Liver (tissue), 9 donors: ENCODE data around the gene FBXO47. TPM values are rescaled to one million over a fixed set of nuclear protein-coding genes. Genes with fewer than 3 reads are reported as not detected.

Experiments used
- DNase-seq: peaks from one replicate; pipeline ENCODE4 v3.0.0-alpha.2; 2017; ENCODE audit warnings: low spot score
- H3K27ac ChIP-seq, 2 donors: one replicate each; pipeline ENCODE4 v1.7.0; 2013; ENCODE audit warnings: inconsistent platforms in 2 of 2, low read length in 2 of 2, control low read depth in 1 of 2, low read depth in 1 of 2, mild to moderate bottlenecking in 1 of 2
- H3K27me3 ChIP-seq, 4 donors: one replicate each; pipeline versions ENCODE4 v1.6.1 to v1.7.0; 2013; ENCODE audit warnings: low read length in 3 of 4, inconsistent platforms in 1 of 4, mild to moderate bottlenecking in 1 of 4, moderate library complexity in 1 of 4; ENCODE audit not compliant: control insufficient read depth in 4 of 4, insufficient read depth in 4 of 4
- H3K36me3 ChIP-seq, 4 donors: one replicate each; pipeline versions ENCODE4 v1.6.1 to v1.7.0; 2013; ENCODE audit warnings: low read length in 3 of 4, mild to moderate bottlenecking in 3 of 4, low read depth in 1 of 4, moderate library complexity in 1 of 4; ENCODE audit not compliant: control insufficient read depth in 4 of 4, insufficient read depth in 3 of 4
- H3K4me1 ChIP-seq, 4 donors: one replicate each; pipeline versions ENCODE4 v1.6.1 to v1.7.0; 2013; ENCODE audit warnings: low read length in 3 of 4, mild to moderate bottlenecking in 3 of 4, moderate library complexity in 1 of 4; ENCODE audit not compliant: control insufficient read depth in 4 of 4, insufficient read depth in 4 of 4
- H3K4me3 ChIP-seq, 3 donors: one replicate each; pipeline versions ENCODE4 v1.6.1 to v1.7.0; 2013; ENCODE audit warnings: low read length in 3 of 3, control low read depth in 1 of 3, low read depth in 1 of 3, mild to moderate bottlenecking in 1 of 3
- H3K9ac ChIP-seq, 2 donors: one replicate each; pipeline ENCODE4 v1.7.0; 2013; ENCODE audit warnings: low read length in 2 of 2, mild to moderate bottlenecking in 2 of 2, moderate library complexity in 2 of 2, control low read depth in 1 of 2, low read depth in 1 of 2
- H3K9me3 ChIP-seq, 4 donors: one replicate each; pipeline versions ENCODE4 v1.6.1 to v1.7.0; 2013; ENCODE audit warnings: low read length in 3 of 4; ENCODE audit not compliant: control insufficient read depth in 4 of 4
- EGR1 ChIP-seq, 2 donors: IDR thresholded peaks; 2 replicates each; pipeline ENCODE4 v1.6.1; 2016 to 2018; ENCODE audit warnings: antibody characterized with exemption in 2 of 2, low read depth in 2 of 2
- FOXA1 ChIP-seq: IDR thresholded peaks from 2 replicates; pipeline ENCODE4 v1.6.1; 2016; ENCODE audit warnings: antibody characterized with exemption
- FOXA2 ChIP-seq: IDR thresholded peaks from 2 replicates; pipeline ENCODE4 v1.6.1; 2016; ENCODE audit warnings: antibody characterized with exemption
- GABPA ChIP-seq, 2 donors: IDR thresholded peaks in 1 of 2; conservative IDR thresholded peaks in 1 of 2; 2 replicates each; pipeline ENCODE4 v1.6.1; 2016; ENCODE audit warnings: antibody characterized with exemption in 2 of 2, mild to moderate bottlenecking in 1 of 2, moderate library complexity in 1 of 2
- HNF4A ChIP-seq, 2 donors: conservative IDR thresholded peaks; 2 replicates each; pipeline ENCODE4 v1.6.1; 2016; ENCODE audit warnings: antibody characterized with exemption in 2 of 2, mild to moderate bottlenecking in 2 of 2
- HNF4G ChIP-seq: IDR thresholded peaks from 2 replicates; pipeline ENCODE4 v1.6.1; 2016; ENCODE audit warnings: antibody characterized with exemption
- JUND ChIP-seq, 2 donors: IDR thresholded peaks; 2 replicates each; pipeline ENCODE4 v1.6.1; 2016; ENCODE audit warnings: antibody characterized with exemption in 2 of 2
- NR2F2 ChIP-seq: IDR thresholded peaks from 2 replicates; pipeline ENCODE4 v1.6.1; 2016; ENCODE audit warnings: antibody characterized with exemption
- RAD21 ChIP-seq, 2 donors: IDR thresholded peaks; 2 replicates each; pipeline ENCODE4 v1.6.1; 2016; ENCODE audit warnings: antibody characterized with exemption in 2 of 2, mild to moderate bottlenecking in 2 of 2
- RXRA ChIP-seq, 2 donors: IDR thresholded peaks; 2 replicates each; pipeline ENCODE4 v1.6.1; 2017 to 2018; ENCODE audit warnings: antibody characterized with exemption in 2 of 2, mild to moderate bottlenecking in 1 of 2
- SP1 ChIP-seq: IDR thresholded peaks from 2 replicates; pipeline ENCODE4 v1.6.1; 2018; ENCODE audit warnings: antibody characterized with exemption, mild to moderate bottlenecking
- TAF1 ChIP-seq: conservative IDR thresholded peaks from 2 replicates; pipeline ENCODE4 v1.6.1; 2016; ENCODE audit warnings: antibody characterized with exemption, mild to moderate bottlenecking
- YY1 ChIP-seq: IDR thresholded peaks from 2 replicates; pipeline ENCODE4 v1.6.1; 2016; ENCODE audit warnings: antibody characterized with exemption, mild to moderate bottlenecking
- WGBS: extraction: QIAGEN DNeasy Blood & Tissue Kit; methylation state at CpG from one replicate; pipeline ENCODE4 v1.1.7; 2013; 5-methylcytosine and 5-hydroxymethylcytosine counted together
- polyA plus RNA-seq, 2 donors: library from polyadenylated mRNA; stranded (reverse) in 1 of 2; unstranded in 1 of 2; fragments of 200-250 nt in 1 of 2; fragments of >200 nt in 1 of 2; fragmentation: Nextera tagmentation in 1 of 2; extraction: Ambion mirVana in 1 of 2; gene quantifications; one replicate each; pipeline versions ENCODE4 v1.2.1 to v1.2.3, GENCODE V29; 2013 to 2015
- total RNA-seq, 2 donors: library from RNA; depleted of rRNA; stranded (reverse); fragments of >200 nt; gene quantifications; one replicate each; pipeline ENCODE4 v1.2.3, GENCODE V29; 2014
- TF ChIP-seq, protein P1 (sequence below): IDR thresholded peaks from 2 replicates; pipeline ENCODE4 v1.6.1; 2016; ENCODE audit warnings: antibody characterized with exemption
- TF ChIP-seq, protein P2 (sequence below): fragments of 150-350 bp; IDR thresholded peaks from 2 replicates; pipeline ENCODE4 v1.5.1; 2017; ENCODE audit warnings: improper control_type of control experiment, low read depth, low read length; ENCODE audit not compliant: missing input control
- TF ChIP-seq, protein P3 (sequence below): IDR thresholded peaks from 2 replicates; pipeline ENCODE4 v1.6.1; 2016; ENCODE audit warnings: antibody characterized with exemption, mild to moderate bottlenecking
- TF ChIP-seq, protein P4 (sequence below): IDR thresholded peaks from 2 replicates; pipeline ENCODE4 v1.6.1; 2016; ENCODE audit warnings: antibody characterized with exemption
- TF ChIP-seq, protein P5 (sequence below): IDR thresholded peaks from 2 replicates; pipeline ENCODE4 v1.6.1; 2016; ENCODE audit warnings: antibody characterized with exemption
- donor health status: healthy.
- donor health status: healthy.
- donor health status: healthy.
- donor health status: healthy.
- donor health status: healthy.

The FBXO47 gene
- total and polyA plus RNA-seq, 4 donors, result not detected

DNA sequence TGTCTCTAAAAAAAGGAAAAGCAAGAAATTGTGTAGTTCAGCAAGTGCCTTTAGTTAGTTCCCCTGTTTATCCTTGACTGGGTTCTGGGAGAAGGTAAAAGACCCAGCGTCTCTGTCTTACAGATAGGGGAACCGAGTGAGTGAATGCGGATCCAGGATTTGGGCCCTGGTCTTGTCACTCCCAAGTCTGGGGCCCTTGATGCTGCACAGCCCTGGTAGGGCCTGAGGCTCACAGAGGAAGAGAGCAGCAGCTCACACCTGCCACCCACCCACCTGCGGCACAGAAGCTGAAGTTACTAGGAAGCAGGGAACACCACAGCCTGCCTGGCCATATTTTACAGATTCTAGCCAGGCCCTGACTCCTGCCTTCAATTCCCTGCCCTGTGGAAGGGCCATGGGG, 75.1 kb downstream of the FBXO47 start:
- peaks cover 25 to 48% (median 37%) of the 10 kb centered on the region in 4 donors for H3K4me1 ChIP-seq
- H3K4me3 ChIP-seq, result no peak overlapping the region
- no peaks in the 10 kb centered on the region for H3K27me3 ChIP-seq
- TF ChIP-seq SP1 (no peak), HNF4G (no peak), NR2F2 (no peak), JUND (IDR thresholded peaks at IDR 0.05) (no peak), RAD21 (IDR thresholded peaks at IDR 0.05) (no peak), RXRA (IDR thresholded peaks at IDR 0.05) (no peak), HNF4A (conservative IDR thresholded peaks at IDR 0.05) (no peak), FOXA1 (no peak), FOXA2 (no peak), GABPA (IDR thresholded peaks at IDR 0.05 in 1 of 2, conservative IDR thresholded peaks at IDR 0.05 in 1 of 2) (no peak), TAF1 (no peak), EGR1 (IDR thresholded peaks at IDR 0.05; ENCODE audit: low read depth in 2 of 2) (no peak), YY1 (no peak)
- TF ChIP-seq, protein P1, sequence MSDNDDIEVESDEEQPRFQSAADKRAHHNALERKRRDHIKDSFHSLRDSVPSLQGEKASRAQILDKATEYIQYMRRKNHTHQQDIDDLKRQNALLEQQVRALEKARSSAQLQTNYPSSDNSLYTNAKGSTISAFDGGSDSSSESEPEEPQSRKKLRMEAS, result no peak
- TF ChIP-seq, protein P2, sequence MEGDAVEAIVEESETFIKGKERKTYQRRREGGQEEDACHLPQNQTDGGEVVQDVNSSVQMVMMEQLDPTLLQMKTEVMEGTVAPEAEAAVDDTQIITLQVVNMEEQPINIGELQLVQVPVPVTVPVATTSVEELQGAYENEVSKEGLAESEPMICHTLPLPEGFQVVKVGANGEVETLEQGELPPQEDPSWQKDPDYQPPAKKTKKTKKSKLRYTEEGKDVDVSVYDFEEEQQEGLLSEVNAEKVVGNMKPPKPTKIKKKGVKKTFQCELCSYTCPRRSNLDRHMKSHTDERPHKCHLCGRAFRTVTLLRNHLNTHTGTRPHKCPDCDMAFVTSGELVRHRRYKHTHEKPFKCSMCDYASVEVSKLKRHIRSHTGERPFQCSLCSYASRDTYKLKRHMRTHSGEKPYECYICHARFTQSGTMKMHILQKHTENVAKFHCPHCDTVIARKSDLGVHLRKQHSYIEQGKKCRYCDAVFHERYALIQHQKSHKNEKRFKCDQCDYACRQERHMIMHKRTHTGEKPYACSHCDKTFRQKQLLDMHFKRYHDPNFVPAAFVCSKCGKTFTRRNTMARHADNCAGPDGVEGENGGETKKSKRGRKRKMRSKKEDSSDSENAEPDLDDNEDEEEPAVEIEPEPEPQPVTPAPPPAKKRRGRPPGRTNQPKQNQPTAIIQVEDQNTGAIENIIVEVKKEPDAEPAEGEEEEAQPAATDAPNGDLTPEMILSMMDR, result no peak
- TF ChIP-seq, protein P3, sequence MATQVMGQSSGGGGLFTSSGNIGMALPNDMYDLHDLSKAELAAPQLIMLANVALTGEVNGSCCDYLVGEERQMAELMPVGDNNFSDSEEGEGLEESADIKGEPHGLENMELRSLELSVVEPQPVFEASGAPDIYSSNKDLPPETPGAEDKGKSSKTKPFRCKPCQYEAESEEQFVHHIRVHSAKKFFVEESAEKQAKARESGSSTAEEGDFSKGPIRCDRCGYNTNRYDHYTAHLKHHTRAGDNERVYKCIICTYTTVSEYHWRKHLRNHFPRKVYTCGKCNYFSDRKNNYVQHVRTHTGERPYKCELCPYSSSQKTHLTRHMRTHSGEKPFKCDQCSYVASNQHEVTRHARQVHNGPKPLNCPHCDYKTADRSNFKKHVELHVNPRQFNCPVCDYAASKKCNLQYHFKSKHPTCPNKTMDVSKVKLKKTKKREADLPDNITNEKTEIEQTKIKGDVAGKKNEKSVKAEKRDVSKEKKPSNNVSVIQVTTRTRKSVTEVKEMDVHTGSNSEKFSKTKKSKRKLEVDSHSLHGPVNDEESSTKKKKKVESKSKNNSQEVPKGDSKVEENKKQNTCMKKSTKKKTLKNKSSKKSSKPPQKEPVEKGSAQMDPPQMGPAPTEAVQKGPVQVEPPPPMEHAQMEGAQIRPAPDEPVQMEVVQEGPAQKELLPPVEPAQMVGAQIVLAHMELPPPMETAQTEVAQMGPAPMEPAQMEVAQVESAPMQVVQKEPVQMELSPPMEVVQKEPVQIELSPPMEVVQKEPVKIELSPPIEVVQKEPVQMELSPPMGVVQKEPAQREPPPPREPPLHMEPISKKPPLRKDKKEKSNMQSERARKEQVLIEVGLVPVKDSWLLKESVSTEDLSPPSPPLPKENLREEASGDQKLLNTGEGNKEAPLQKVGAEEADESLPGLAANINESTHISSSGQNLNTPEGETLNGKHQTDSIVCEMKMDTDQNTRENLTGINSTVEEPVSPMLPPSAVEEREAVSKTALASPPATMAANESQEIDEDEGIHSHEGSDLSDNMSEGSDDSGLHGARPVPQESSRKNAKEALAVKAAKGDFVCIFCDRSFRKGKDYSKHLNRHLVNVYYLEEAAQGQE, result no peak
- TF ChIP-seq, protein P4, sequence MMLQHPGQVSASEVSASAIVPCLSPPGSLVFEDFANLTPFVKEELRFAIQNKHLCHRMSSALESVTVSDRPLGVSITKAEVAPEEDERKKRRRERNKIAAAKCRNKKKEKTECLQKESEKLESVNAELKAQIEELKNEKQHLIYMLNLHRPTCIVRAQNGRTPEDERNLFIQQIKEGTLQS, result no peak
- TF ChIP-seq, protein P5, sequence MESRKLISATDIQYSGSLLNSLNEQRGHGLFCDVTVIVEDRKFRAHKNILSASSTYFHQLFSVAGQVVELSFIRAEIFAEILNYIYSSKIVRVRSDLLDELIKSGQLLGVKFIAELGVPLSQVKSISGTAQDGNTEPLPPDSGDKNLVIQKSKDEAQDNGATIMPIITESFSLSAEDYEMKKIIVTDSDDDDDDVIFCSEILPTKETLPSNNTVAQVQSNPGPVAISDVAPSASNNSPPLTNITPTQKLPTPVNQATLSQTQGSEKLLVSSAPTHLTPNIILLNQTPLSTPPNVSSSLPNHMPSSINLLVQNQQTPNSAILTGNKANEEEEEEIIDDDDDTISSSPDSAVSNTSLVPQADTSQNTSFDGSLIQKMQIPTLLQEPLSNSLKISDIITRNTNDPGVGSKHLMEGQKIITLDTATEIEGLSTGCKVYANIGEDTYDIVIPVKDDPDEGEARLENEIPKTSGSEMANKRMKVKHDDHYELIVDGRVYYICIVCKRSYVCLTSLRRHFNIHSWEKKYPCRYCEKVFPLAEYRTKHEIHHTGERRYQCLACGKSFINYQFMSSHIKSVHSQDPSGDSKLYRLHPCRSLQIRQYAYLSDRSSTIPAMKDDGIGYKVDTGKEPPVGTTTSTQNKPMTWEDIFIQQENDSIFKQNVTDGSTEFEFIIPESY, result no peak
- H3K27ac ChIP-seq, result no peak overlapping the region
- peaks cover 7 to 19% (median 14%) of the 10 kb centered on the region in 4 donors for H3K36me3 ChIP-seq
- 84% methylated on average over 4 of the region's 4 CpGs for WGBS
- no peak for DNase-seq
- H3K9me3 ChIP-seq, result no peaks in the 10 kb centered on the region
- H3K9ac ChIP-seq, result no peak overlapping the region
